Stimulated activated CD4-positive, alpha-beta T cell treated with anti-CD3 and anti-CD28 coated beads, Interleukin-2, amount 100 ng/mL, for 48 hours (primary cell): ENCODE data around the gene MFSD12.
"Not testable (repeated sequence)": the region's sequence is repeated elsewhere in the genome, so short reads cannot be mapped to it uniquely, and the experiment has no call there.

Experiments
- DNase-seq, 2 donors: peaks; one replicate each; pipeline ENCODE4 v3.0.0-alpha.2; 2020

Gene MFSD12

DNA sequence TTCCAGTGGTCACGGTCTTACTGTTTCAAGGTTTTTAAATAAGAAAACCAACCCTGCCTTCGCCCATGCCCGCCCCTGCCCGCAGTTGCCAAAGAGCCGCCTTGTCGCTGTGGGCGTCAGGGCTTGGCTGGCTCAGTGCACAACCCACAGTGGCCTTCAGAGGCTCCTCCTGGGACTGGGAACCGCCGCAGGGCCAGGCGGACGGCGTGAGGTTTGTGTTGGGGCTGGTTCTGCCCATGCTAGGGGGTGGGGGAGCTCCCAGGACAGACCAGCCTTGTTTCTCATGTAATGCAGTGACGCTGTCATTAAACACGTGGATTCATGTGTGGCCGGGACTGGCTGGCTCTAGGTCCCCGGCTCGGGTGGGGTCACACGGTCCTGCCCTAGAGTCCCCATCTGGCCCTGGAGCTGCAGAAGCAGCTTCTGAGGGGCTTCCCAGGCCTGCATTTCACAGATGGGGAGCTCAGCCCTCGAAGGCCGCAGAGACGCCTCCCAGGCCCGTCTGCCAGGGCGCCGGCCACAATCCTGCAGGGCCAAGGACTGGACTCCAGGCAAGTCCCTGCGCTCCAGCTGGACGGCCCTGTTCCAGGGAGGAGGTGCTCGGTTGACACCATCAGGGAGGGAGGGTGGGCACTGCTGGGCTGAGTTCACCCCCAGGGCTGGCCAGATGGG, 20.8 kb downstream of the MFSD12 start:
- no peak for DNase-seq

DNA sequence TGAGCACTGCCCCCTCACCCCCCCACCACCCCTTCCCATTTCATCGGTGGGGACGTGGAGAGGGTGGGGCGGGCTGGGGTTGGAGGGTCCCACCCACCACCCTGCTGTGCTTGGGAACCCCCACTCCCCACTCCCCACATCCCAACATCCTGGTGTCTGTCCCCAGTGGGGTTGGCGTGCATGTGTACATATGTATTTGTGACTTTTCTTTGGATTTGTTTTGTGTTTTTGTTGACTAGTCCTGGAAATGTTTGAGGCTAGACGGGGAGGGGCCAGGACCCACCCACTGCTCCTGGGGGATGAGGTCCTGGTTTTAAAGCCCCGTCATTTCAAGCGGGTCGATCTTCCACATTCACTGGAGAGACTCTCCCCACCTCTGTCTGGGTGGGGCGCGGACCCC, 21.4 kb downstream of the MFSD12 start:
- DNase-seq = no peak

DNA sequence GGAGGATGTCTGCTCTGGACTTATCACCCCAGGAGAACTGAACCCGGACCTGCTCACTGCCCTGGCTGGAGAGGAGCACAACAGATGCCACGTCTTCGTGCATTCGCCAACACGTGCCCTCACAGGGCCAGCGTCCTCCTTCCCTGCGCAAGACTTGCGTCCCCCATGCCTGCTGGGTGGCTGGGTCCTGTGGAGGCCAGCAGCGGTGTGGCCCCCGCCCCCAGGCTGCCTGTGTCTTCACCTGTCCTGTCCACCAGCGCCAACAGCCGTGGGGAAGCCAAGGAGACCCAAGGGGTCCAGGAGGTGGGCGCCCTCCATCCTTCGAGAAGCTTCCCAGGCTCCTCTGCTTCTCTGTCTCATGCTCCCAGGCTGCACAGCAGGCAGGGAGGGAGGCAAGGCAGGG, 21.8 kb downstream of the MFSD12 start:
- no peak for DNase-seq

DNA sequence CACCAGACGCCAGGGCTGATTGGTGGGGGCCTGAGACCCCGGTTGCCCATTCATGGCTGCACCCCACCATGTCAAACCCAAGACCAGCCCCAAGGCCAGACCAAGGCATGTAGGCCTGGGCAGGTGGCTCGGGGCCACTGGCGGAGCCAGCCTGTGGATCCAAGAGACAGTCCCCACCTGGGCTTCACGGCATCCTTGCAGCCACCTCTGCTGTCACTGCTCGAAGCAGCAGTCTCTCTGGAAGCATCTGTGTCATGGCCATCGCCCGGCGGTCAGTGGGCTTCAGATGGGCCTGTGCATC, 22.2 kb downstream of the MFSD12 start:
- no peak for DNase-seq

DNA sequence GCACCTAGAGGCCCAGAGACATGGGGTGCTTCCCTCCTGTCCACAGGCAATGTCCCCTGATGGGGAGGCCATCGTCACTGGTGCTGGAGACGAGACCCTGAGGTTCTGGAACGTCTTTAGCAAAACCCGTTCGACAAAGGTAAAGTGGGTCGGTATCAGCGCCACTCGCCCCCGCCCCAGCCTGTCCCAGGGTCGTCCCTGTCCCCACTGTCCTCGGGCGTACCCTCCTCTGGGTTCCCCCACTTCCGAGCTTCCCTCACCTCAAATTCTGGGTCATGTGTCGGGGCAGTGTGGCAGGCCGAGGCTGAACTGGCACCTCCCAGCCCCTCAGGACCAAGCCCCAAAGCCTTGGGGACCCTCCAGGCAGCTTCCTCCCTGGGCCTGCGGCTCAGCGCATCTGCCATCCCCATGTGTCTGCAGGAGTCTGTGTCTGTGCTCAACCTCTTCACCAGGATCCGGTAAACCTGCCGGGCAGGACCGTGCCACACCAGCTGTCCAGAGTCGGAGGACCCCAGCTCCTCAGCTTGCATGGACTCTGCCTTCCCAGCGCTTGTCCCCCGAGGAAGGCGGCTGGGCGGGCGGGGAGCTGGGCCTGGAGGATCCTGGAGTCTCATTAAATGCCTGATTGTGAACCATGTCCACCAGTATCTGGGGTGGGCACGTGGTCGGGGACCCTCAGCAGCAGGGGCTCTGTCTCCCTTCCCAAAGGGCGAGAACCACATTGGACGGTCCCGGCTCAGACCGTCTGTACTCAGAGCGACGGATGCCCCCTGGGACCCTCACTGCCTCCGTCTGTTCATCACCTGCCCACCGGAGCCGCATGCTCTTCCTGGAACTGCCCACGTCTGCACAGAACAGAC, 22.8 kb downstream of the MFSD12 start:
- DNase-seq = no peak

DNA sequence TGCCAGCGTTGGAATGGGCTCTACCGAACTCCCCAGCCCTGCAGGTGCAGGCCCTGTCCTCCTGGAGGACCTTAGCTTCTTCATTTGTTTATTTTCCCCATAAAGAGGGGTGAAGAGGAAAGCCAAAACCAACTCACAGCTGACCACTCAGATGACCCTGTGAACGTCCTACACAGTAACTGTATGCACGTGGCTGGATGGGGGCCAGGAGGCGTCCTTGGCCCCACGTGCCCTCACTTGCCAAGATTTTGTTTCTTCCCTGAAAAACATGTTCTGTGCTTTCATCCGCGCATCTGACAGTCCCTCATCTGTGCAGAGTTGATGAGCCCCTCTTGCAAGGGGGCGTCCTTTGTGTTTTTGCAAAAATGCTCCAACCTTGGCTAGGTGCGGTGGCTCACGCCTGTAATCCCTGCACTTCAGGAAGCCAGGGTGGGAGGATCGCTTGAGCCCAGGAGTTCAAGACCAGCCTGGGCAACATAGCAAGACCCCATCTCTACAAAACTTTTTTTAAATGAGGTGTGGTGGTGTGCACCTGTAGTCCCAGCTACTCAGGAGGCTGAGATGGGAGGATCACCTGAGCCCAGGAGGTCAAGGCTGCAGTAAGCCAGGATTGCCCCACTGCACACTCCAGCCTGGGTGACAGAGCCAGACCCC, 23.7 kb downstream of the MFSD12 start:
- DNase-seq = no peak

DNA sequence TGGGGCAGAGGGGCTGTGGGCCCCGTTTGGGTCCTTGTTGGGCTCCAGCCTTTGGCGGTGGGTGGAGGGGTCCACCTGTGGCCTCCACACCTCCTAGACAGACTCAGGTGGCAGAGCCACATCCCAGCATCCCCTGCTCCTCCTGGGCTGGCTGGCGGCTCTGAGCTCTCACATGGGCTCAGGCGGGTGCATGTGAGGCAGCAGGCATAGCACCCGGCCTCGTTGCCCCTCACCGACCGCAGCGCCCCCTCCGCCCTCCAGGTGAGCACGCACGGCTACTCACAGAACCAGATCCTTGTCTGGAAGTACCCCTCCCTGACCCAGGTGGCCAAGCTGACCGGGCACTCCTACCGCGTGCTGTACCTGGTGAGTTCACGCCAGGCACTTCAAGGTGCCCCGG, 24.4 kb downstream of the MFSD12 start:
- no peak for DNase-seq

DNA sequence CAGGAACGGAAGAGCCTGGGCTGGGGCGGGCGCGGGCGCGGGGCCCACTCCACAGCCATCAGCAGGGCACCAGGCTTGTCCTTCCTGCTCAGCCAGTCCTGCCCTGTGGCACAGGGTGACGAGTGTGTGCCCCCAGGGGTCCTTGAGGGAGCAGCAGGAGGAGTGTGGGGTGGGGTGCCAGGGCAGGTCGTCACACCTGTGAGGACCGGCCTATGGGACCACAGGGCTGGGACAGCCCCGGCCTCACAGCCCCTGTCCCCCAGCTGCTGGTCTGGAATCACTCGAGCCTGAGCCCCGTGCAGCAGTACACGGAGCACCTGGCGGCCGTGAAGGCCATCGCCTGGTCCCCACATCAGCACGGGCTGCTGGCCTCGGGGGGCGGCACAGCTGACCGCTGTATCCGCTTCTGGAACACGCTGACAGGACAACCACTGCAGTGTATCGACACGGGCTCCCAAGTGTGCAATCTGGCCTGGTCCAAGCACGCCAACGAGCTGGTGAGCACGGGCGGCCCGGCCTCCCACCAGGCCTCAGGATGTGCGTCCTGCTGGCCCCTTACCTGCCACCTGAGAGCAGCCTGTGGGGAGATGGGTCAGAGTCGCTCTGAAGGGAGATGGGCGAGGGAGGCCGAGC, 25.1 kb downstream of the MFSD12 start:
- DNase-seq = no peak

DNA sequence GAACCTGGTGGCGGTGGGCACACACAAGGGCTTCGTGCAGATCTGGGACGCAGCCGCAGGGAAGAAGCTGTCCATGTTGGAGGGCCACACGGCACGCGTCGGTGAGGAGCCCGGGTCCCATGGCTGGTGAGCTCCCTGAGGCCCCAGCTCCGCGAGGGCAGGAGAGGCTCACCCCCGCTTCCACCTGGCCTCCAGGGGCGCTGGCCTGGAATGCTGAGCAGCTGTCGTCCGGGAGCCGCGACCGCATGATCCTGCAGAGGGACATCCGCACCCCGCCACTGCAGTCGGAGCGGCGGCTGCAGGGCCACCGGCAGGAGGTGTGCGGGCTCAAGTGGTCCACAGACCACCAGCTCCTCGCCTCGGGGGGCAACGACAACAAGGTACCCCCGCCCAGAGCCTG, 25.7 kb downstream of the MFSD12 start:
- DNase-seq = no peak

DNA sequence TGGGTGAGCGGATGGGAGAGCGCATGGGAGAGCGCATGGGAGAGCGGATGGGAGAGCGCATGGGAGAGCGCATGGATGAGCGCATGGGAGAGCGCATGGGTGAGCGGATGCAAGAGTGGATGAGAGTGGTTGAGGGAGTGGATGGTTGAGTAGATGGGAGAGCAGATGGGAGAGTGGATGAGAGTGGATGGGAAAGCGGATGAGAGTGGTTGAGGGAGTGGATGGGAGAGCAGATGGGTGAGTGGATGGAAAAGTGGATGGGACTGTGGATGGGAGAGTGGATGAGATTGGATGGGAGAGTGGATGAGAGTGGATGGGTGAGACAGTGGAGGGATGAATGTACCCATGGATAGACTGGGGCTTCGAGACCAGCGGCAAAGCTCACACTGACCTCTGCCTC, 27.0 kb downstream of the MFSD12 start:
- DNase-seq = no peak

DNA sequence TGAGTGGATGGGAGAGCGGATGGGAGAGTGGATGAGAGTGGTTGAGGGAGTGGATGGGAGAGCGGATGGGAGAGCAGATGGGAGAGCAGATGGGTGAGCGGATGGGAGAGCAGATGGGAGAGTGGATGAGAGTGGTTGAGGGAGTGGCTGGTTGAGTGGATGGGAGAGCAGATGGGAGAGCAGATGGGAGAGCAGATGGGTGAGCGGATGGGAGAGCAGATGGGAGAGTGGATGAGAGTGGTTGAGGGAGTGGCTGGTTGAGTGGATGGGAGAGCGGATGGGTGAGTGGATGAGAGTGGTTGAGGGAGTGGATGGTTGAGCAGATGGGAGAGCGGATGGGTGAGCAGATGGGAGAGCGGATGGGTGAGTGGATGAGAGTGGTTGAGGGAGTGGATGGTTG, 28.1 kb downstream of the MFSD12 start:
- DNase-seq = not testable (repeated sequence)

DNA sequence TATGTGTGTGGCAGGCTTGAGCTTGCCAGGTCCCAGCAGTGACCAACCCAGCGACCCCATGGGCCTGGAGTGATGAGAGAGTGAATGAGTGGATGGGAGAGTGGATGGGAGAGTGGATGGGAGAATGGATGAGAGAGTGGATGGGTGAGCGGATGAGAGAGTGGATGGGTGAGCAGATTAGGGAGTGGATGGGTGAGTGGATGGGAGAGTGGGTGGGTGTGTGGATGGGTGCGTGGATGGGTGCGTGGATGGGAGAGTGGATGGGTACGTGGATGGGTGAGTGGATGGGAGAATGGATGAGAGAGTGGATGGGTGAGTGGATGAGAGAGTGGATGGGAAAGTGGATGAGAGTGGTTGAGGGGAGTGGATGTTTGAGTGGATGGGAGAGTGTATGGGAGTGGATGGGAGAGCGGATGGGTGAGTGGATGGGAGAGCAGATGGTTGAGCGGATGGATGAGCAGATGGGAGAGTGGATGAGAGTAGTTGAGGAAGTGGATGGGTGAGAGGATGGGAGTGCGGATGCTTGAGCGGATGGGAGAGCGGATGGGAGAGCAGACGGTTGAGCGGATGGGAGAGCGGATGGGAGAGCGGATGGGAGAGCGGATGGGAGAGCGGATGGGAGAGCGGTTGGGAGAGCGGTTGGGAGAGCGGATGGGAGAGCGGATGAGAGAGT, 28.7 kb downstream of the MFSD12 start:
- DNase-seq = no peak

DNA sequence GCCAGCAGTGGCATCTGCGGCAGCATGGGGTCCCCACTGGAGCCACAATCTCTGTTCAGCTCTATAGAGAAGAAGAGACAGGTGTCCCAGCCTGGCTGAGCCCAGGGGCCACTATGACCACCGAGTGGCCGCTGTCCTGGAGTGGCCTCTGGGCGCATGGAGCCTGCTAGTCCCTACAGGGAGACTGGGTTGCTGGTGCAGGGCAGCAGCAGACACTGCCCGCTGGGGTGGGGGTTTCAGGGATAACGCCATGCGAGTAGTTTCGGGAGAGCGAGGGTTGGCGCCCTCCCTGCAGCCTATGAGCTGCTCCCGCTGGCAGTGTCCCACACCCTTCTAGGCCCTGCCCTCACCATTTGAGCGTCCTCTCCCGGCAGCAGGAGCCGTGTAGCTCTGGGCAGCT, 29.3 kb downstream of the MFSD12 start:
- no peak for DNase-seq

DNA sequence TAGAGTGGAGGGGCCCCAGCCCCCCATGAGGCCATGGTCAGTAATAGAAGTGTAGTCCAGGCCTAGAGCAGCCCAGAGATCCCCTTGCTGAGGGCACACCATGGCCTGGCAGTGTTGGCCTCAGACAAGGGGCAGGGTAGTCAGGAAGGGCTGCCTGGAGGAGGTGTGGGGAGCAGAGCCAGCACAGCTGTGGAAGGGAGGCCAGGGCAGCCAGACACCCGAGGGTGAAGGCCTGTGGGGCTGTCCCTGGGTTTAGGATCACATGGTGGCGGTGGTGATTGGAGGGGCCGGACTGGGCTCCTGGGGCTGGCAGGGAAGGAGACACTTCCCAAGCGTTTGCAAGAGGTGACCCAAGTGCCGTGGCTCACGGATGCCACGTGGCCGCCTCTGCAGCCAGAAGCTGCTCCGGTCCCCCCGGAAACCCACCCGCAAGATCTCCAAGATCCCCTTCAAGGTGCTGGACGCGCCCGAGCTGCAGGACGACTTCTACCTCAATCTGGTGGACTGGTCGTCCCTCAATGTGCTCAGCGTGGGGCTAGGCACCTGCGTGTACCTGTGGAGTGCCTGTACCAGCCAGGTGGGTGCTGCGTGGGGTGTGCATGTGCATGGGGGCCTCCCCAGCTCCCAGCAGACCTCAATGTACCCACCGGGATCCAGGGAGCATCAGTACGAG, 30.0 kb downstream of the MFSD12 start:
- no peak for DNase-seq

DNA sequence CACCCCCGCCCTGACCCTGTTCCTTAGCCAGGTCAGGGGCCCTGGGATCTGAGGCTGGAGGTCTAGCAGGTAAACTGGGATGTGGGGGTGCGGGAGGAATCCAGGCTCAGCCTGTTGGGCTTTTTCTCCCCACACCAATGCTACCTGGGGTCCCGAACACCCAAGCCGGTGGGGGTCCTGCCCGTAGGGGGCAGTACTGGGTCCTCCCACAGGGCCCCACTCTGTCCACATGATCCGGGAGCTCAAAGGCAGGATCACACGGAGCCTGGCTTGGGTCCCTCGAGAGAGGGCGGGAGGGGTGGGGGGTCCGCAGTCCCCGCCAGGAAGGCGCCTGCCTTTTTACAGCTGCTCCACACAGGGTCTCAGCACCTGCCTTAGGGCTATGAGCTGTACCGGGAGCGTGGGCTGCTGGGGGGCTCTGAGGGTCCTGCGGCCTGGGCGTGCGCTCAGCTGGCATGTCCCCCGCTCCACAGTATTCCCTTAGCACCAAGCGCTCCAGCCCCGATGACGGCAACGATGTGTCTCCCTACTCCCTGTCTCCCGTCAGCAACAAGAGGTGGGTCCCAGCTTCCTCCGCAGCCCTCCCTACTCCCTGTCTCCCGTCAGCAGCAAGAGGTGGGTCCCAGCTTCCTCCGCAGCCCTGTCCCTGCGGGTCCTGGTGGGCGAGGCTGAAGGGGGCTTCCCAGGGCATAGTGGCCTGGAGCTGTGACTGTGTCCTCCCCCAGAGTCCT, 30.7 kb downstream of the MFSD12 start:
- no peak for DNase-seq

DNA sequence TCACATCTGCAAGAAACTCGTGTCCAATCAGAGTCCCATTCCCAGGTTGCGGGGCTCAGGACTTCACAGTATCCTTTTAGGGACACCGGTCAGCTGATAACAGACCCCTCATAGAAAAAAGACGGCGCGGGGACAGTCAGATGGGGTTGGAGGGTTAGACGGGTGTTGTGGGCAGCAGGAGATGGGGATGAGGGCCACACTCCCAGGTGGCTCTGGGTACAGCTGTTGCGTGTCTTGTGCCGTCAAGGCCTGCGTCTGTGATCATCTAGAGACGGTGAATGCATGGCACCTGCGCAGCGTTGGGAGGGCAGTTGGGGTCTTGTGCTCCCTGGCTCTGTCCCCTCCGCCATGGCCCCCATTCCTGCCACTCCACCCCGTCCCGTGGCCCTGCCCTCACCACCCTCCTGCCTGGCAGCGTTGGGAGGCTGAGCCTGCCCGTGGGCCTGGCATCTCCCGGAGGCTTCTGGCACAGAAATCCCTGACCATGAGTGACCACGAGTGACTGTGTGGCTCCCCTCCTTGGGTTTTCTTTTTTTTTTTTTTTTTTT, 32.4 kb downstream of the MFSD12 start:
- no peak for DNase-seq

DNA sequence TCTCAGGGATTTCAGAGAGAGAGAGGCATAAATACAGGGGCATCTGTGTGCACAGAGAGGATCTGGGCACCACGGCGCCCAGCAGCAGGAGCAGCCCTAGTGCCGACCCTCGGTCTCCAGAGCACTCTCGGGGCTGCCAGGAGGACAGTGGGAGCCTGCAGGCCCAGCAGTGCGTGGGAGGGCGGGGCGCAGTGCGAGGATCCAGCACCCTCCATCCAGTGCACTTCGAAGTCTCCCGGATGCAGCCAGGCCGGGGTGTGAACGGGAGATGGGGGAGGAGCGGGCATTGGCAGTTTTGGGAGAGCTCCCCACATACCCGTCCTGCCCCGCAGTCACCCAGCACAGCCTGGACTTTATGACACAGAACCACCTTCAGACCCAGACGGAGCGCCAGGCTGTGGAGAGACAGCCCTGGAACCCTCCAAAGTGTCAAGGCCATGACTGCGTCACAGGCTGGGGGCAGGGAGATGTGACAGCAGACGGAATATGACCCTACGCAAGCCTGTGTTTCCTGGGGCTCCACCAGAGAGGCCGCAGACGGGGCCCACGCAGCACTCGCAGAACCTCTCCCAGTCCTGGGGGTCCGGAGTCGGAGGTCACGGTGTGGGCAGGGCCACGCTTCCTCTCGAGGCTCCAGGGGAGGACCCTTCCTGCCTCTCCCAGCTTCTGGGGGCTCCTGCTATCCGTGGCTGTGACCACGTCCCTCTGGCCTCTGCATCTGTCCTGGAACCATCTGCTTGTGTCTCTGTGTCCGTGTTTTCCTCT, 33.1 kb downstream of the MFSD12 start:
- DNase-seq = no peak

DNA sequence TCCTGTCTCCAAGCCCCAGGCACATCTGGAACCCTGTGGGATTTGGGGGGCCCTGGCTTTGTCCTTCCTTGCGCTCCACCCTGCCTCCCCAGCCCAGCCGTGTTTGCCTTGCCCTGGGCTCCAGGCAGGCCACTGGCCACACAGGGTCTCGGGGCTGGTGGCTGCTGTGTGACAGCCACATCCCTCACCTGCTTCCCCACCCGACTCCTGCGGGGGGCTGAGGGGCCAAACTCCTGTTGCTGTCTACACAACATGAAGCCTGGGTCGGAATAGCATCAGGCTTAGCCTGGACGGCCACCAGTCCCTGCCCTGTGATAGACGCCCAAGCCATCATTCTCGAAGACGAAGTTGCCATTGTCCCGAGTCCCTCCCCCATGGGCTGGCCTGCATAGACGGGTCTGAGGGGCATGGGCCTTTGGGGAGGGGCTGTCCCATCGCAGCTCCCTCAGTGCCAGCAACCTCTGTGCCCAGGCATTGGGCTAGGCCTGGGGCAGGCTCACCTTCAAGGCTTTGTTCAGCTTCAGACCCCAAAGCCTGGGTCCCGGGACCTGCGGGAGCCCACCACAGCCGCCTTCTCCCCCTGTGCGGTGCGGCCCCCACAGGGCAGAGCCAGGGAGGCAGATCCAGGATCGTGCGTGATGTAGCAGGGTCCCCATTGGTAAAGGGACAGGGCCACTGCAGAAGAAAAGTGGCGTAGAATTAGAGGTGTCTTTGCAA, 33.9 kb downstream of the MFSD12 start:
- no peak for DNase-seq

DNA sequence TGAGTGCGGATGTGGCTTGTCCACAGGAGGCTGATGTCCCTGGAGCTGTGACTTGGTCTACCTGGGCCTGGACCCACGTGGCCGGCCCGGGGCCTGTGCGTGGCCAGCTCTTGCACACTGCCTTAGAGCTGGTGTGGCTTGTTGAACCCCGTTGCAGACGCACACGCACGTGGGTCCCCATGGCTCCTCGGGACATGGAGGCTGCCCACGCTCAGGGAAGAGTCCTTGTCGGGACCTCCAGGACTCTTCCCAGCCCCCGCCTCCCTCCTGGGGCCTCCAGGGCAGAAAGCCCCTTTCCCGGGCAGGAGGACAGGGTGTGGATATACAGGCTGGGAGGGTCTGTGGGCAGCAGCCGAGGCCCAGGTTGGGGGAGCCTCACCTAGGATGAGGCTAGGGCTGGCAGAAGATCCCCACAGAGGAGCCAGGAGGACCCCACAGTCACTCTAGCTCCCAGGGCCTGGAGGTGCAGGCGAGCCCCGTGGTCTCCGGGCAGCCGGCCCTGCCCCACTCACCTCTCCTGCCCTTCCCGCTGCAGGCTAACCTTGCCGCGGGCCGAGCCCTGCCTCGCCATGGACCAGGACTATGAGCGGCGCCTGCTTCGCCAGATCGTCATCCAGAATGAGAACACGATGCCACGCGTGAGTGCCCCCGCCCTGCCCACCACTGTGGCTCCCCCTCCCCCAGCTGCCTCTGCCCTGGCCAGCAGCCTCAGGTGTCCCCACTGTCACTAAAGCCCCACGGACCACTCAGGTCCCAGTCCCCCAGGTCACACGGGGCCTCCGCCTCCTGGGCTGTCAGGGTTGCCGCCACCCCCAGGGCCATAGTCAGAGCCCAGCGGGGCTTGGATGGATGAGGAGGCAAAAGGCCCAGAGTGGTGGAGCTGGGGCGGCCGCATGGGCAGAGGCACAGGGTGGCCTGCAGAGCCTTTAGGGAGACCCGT, 34.7 kb downstream of the MFSD12 start:
- no peak for DNase-seq
